AG09319 (cell line): ENCODE data around the gene SLC10A7.

Source experiments
- DNase-seq: peaks from one replicate; pipeline ENCODE4 v3.0.0-alpha.2; 2010; ENCODE audit warnings: low read depth; ENCODE audit errors: extremely low read depth
- TF ChIP-seq, protein P1 (sequence below): IDR thresholded peaks from 2 replicates; pipeline ENCODE4 v1.5.1; 2011; ENCODE audit warnings: low read depth, mild to moderate bottlenecking, inconsistent platforms, low read length, moderate library complexity

SLC10A7 gene

DNA sequence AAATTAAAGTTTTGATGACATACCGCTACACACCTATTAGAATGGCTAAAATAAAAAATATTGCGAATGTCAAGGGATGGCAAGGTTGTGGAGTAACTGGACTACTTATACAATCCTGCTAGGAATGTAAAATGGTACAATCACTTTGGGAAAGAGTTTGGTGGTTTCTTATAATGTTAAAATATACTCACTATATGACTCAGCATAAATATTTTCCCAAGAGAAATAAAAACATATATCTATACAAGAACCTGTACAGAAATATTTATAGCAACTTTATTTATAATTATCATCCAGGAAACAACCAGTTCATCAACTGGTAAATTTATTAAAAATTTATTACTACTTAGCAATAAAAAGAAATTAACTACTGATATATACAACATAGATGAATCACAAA lies 89.7 kb downstream of the SLC10A7 start:
- no peak for DNase-seq
- TF ChIP-seq, protein P1, sequence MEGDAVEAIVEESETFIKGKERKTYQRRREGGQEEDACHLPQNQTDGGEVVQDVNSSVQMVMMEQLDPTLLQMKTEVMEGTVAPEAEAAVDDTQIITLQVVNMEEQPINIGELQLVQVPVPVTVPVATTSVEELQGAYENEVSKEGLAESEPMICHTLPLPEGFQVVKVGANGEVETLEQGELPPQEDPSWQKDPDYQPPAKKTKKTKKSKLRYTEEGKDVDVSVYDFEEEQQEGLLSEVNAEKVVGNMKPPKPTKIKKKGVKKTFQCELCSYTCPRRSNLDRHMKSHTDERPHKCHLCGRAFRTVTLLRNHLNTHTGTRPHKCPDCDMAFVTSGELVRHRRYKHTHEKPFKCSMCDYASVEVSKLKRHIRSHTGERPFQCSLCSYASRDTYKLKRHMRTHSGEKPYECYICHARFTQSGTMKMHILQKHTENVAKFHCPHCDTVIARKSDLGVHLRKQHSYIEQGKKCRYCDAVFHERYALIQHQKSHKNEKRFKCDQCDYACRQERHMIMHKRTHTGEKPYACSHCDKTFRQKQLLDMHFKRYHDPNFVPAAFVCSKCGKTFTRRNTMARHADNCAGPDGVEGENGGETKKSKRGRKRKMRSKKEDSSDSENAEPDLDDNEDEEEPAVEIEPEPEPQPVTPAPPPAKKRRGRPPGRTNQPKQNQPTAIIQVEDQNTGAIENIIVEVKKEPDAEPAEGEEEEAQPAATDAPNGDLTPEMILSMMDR: no peak

DNA sequence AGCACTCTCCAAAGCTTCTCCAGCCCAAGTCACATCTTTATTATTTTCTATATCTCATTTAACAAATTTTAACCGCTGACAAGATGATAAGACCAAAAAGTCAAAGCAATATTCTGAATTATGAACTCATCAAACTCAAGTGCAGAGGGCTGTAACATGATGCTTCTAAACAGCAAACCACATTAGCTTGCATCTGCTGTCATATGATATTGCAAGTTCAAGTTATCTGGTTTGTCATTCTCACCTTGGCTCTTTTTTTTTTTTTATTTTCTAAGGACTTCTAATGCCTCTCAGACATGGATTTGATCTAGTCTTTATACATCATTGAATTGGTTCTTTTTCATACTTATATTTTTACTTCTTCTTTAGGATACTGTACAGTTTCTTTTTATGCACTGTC lies 93.4 kb downstream of the SLC10A7 start:
- no peak for DNase-seq
- TF ChIP-seq, protein P1: no peak

DNA sequence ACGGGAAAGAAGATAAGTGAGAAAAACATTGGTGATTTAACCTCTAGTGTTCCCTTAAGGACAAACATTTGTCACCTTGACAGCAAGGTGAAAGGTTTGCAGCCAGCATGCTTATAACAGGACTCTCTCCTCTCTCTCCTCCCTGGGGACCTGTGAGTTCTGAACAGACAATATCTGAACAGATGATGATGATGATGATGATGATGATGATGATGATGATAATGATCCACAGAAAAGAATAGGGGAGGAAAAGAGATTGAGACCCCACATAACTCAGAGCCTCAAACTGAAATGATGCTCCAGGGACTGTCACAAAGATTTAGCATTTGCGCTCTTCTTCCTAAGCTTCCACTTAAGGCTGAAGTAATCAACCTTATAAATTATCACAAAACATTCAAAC lies 103.9 kb downstream of the SLC10A7 start:
- no peak for DNase-seq
- TF ChIP-seq, protein P1: no peak

DNA sequence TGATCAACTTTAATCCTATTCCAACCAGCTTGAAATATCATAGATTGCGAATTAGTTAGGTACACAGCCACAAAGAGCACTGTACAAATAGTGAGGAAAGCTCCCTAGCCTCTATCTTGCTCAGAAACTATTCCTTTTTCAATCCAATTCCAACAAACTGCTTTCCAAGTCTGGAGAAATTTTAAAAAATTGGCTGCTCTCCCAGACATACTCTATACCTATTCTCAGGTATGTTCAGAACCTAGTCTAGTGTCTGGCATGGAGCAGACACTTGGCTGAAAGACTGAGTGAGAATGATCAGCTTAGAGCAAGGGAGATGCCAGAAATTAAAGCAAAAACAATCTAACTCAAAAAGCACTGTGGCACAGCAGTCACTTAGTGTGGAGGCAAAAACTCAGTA lies 105.9 kb downstream of the SLC10A7 start:
- TF ChIP-seq, protein P1: no peak
- no peak for DNase-seq

DNA sequence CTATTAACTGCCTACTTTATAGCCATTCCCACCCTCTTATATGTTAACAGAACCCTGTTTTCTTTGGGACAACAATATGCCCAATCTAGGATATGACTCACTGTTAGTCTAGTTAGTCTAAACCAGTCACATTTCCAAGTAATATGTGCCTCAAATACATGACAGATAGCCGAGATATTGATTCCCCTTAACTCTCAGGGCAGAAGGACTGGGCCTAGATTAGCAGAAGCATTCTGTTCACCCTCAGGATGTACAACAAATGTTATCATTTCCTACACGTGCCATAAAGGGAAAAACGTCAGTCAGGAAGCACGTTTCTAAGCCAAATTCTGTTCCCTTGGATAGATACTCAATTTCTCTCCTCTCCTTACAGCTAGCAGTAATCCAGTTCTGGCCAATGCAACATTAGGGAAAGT lies 114.1 kb downstream of the SLC10A7 start:
- DNase-seq: no peak
- TF ChIP-seq, protein P1: no peak

GRCh38 chr4:146407257-146407656 lies 114.5 kb downstream of the SLC10A7 start:
- TF ChIP-seq, protein P1: no peak
- DNase-seq: no peak

- DNase-seq: no peak
- TF ChIP-seq, protein P1: no peak
Observed at GRCh38 chr4:146401274-146401673, 120.5 kb downstream of the SLC10A7 start.
